Measurements from ENCODE around the gene DLG2. TPM values are rescaled to one million over a fixed set of nuclear protein-coding genes. Genes with fewer than 3 reads are reported as not detected.

Gene DLG2
- total RNA-seq, 1 experiment from 2014 or later, result 2.7 TPM

DNA sequence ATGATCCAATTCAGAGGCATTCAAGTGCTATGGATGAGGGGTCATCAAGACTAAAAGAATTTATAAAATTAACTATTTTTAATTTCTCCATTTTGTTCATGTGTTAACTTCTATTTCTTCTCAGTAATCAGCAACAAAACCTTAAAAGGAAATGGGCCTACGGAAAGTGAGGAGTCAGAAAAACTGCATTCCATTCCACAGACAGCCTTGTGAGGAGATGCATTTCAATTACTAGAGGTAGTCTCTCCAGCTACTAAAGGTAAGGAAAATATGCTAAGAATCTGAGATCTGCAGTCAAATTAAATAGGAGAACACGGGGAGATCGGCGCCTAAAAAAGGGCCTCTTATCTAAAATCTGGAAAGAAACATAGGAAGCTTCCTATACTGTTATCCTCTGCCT lies 661.7 kb downstream of the DLG2 start:
- no peak overlapping the region for H3K4me3 ChIP-seq (ENCODE audit: low read length)
- H3K79me2 ChIP-seq (ENCODE audit: low read length), result no peaks in the 10 kb centered on the region
- no peaks in the 10 kb centered on the region for H3K36me3 ChIP-seq (ENCODE audit: insufficient read depth, low read length)
- no peak overlapping the region for H3K9ac ChIP-seq (ENCODE audit: low read length)
- no peak overlapping the region for H3K4me2 ChIP-seq (ENCODE audit: low read depth, low read length, poor library complexity, severe bottlenecking)
- no peaks in the 10 kb centered on the region for H3K27me3 ChIP-seq (ENCODE audit: low read length)
- no peak for DNase-seq
- no peaks in the 10 kb centered on the region for H3K9me2 ChIP-seq (replicated peaks; ENCODE audit: insufficient read depth, low read length)
- no peak overlapping the region for H2AFZ ChIP-seq (ENCODE audit: low read length)
- no peak overlapping the region for H3K27ac ChIP-seq (ENCODE audit: low read length)
- no peaks in the 10 kb centered on the region for H3K9me3 ChIP-seq (ENCODE audit: low read length)
- no peaks in the 10 kb centered on the region for H4K20me1 ChIP-seq (ENCODE audit: insufficient read depth, low read depth, low read length)
- H3K4me1 ChIP-seq (ENCODE audit: low read length), result no peaks in the 10 kb centered on the region

- no peaks in the 10 kb centered on the region for H4K20me1 ChIP-seq (ENCODE audit: insufficient read depth, low read depth, low read length)
- no peaks in the 10 kb centered on the region for H3K4me1 ChIP-seq (ENCODE audit: low read length)
- no peaks in the 10 kb centered on the region for H3K36me3 ChIP-seq (ENCODE audit: insufficient read depth, low read length)
- no peak for DNase-seq
- no peak overlapping the region for H2AFZ ChIP-seq (ENCODE audit: low read length)
- no peaks in the 10 kb centered on the region for H3K9me2 ChIP-seq (replicated peaks; ENCODE audit: insufficient read depth, low read length)
- no peak overlapping the region for H3K27ac ChIP-seq (ENCODE audit: low read length)
- H3K4me3 ChIP-seq (ENCODE audit: low read length), result no peak overlapping the region
- H3K9me3 ChIP-seq (ENCODE audit: low read length), result no peaks in the 10 kb centered on the region
- H3K9ac ChIP-seq (ENCODE audit: low read length), result no peak overlapping the region
- H3K27me3 ChIP-seq (ENCODE audit: low read length), result no peaks in the 10 kb centered on the region
- H3K4me2 ChIP-seq (ENCODE audit: low read depth, low read length, poor library complexity, severe bottlenecking), result no peak overlapping the region
- no peaks in the 10 kb centered on the region for H3K79me2 ChIP-seq (ENCODE audit: low read length)
Observed at GRCh38 chr11:84963240-84963639, 663.9 kb downstream of the DLG2 start.

DNA sequence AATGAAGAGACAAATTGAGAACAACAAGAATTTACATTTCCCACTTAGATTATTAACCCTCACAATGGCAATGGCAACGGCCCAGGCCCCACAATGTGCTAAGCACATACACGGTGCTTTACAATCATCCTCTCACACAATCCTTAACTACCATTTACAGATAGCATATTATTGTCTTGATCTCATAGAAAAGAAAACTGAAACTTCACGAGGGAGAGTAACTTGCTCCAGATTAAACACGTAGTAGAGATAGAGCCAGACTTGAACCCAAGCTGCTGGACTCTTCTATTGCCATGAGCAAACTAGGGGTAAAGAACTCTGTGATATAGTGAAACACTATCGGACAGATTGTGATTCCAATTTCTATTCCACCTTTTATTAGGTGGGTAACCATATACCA lies 665.1 kb downstream of the DLG2 start:
- no peaks in the 10 kb centered on the region for H3K4me1 ChIP-seq (ENCODE audit: low read length)
- no peaks in the 10 kb centered on the region for H4K20me1 ChIP-seq (ENCODE audit: insufficient read depth, low read depth, low read length)
- H3K9ac ChIP-seq (ENCODE audit: low read length), result no peak overlapping the region
- H2AFZ ChIP-seq (ENCODE audit: low read length), result no peak overlapping the region
- H3K4me2 ChIP-seq (ENCODE audit: low read depth, low read length, poor library complexity, severe bottlenecking), result no peak overlapping the region
- no peak overlapping the region for H3K4me3 ChIP-seq (ENCODE audit: low read length)
- H3K9me3 ChIP-seq (ENCODE audit: low read length), result no peaks in the 10 kb centered on the region
- H3K9me2 ChIP-seq (replicated peaks; ENCODE audit: insufficient read depth, low read length), result no peaks in the 10 kb centered on the region
- no peaks in the 10 kb centered on the region for H3K36me3 ChIP-seq (ENCODE audit: insufficient read depth, low read length)
- H3K79me2 ChIP-seq (ENCODE audit: low read length), result no peaks in the 10 kb centered on the region
- DNase-seq, result no peak
- H3K27me3 ChIP-seq (ENCODE audit: low read length), result no peaks in the 10 kb centered on the region
- H3K27ac ChIP-seq (ENCODE audit: low read length), result no peak overlapping the region

- H3K79me2 ChIP-seq (ENCODE audit: low read length), result no peaks in the 10 kb centered on the region
- H3K4me2 ChIP-seq (ENCODE audit: low read depth, low read length, poor library complexity, severe bottlenecking), result no peak overlapping the region
- no peak overlapping the region for H3K4me3 ChIP-seq (ENCODE audit: low read length)
- no peak overlapping the region for H2AFZ ChIP-seq (ENCODE audit: low read length)
- no peak overlapping the region for H3K27ac ChIP-seq (ENCODE audit: low read length)
- no peaks in the 10 kb centered on the region for H3K27me3 ChIP-seq (ENCODE audit: low read length)
- no peaks in the 10 kb centered on the region for H4K20me1 ChIP-seq (ENCODE audit: insufficient read depth, low read depth, low read length)
- no peak overlapping the region for H3K9ac ChIP-seq (ENCODE audit: low read length)
- H3K9me3 ChIP-seq (ENCODE audit: low read length), result no peaks in the 10 kb centered on the region
- H3K9me2 ChIP-seq (replicated peaks; ENCODE audit: insufficient read depth, low read length), result 0 out of 2 replicates have a peak, but pooled peaks cover 4% of the 10 kb centered on the region
- no peak for DNase-seq
- H3K36me3 ChIP-seq (ENCODE audit: insufficient read depth, low read length), result no peaks in the 10 kb centered on the region
- no peaks in the 10 kb centered on the region for H3K4me1 ChIP-seq (ENCODE audit: low read length)
Observed at GRCh38 chr11:84958295-84958694, 668.8 kb downstream of the DLG2 start.

GRCh38 chr11:84950569-84951270 lies 676.4 kb downstream of the DLG2 start:
- Histone ChIP-seq H3K4me2 (ENCODE audit: low read depth, low read length, poor library complexity, severe bottlenecking) (no peak overlapping the region), H3K36me3 (ENCODE audit: insufficient read depth, low read length) (no peaks in the 10 kb centered on the region), H3K4me3 (ENCODE audit: low read length) (no peak overlapping the region), H2AFZ (ENCODE audit: low read length) (no peak overlapping the region), H3K79me2 (ENCODE audit: low read length) (no peaks in the 10 kb centered on the region), H3K9me3 (ENCODE audit: low read length) (peaks cover 5% of the 10 kb centered on the region; the same call in 1 of the 2 replicates), H4K20me1 (ENCODE audit: insufficient read depth, low read depth, low read length) (no peaks in the 10 kb centered on the region), H3K27ac (ENCODE audit: low read length) (no peak overlapping the region), H3K9me2 (replicated peaks; ENCODE audit: insufficient read depth, low read length) (no peaks in the 10 kb centered on the region), H3K27me3 (ENCODE audit: low read length) (no peaks in the 10 kb centered on the region), H3K9ac (ENCODE audit: low read length) (no peak overlapping the region), H3K4me1 (ENCODE audit: low read length) (no peaks in the 10 kb centered on the region)
- no peak for DNase-seq

- DNase-seq, result no peak
- H3K4me1 ChIP-seq (ENCODE audit: low read length), result no peaks in the 10 kb centered on the region
- H3K27me3 ChIP-seq (ENCODE audit: low read length), result no peaks in the 10 kb centered on the region
Observed at GRCh38 chr11:84947970-84948580, 679.1 kb downstream of the DLG2 start.

GRCh38 chr11:84947070-84947469 lies 680.1 kb downstream of the DLG2 start:
- no peaks in the 10 kb centered on the region for H4K20me1 ChIP-seq (ENCODE audit: insufficient read depth, low read depth, low read length)
- no peaks in the 10 kb centered on the region for H3K4me1 ChIP-seq (ENCODE audit: low read length)
- no peak overlapping the region for H3K27ac ChIP-seq (ENCODE audit: low read length)
- no peaks in the 10 kb centered on the region for H3K9me2 ChIP-seq (replicated peaks; ENCODE audit: insufficient read depth, low read length)
- no peak for DNase-seq
- H3K79me2 ChIP-seq (ENCODE audit: low read length), result no peaks in the 10 kb centered on the region
- no peak overlapping the region for H3K4me3 ChIP-seq (ENCODE audit: low read length)
- H2AFZ ChIP-seq (ENCODE audit: low read length), result no peak overlapping the region
- no peak overlapping the region for H3K9ac ChIP-seq (ENCODE audit: low read length)
- no peaks in the 10 kb centered on the region for H3K36me3 ChIP-seq (ENCODE audit: insufficient read depth, low read length)
- H3K27me3 ChIP-seq (ENCODE audit: low read length), result no peaks in the 10 kb centered on the region
- H3K9me3 ChIP-seq (ENCODE audit: low read length), result peaks cover 22% of the 10 kb centered on the region
- no peak overlapping the region for H3K4me2 ChIP-seq (ENCODE audit: low read depth, low read length, poor library complexity, severe bottlenecking)

More at GRCh38 chr11:84947970-84948580, 679.1 kb downstream of the DLG2 start:
- no peaks in the 10 kb centered on the region for H3K9me2 ChIP-seq (replicated peaks; ENCODE audit: insufficient read depth, low read length)
- H3K4me3 ChIP-seq (ENCODE audit: low read length), result no peak overlapping the region
- peaks cover 22% of the 10 kb centered on the region for H3K9me3 ChIP-seq (ENCODE audit: low read length)
- H3K36me3 ChIP-seq (ENCODE audit: insufficient read depth, low read length), result no peaks in the 10 kb centered on the region
- H2AFZ ChIP-seq (ENCODE audit: low read length), result no peak overlapping the region
- no peaks in the 10 kb centered on the region for H4K20me1 ChIP-seq (ENCODE audit: insufficient read depth, low read depth, low read length)
- H3K9ac ChIP-seq (ENCODE audit: low read length), result no peak overlapping the region
- no peak overlapping the region for H3K27ac ChIP-seq (ENCODE audit: low read length)
- H3K4me2 ChIP-seq (ENCODE audit: low read depth, low read length, poor library complexity, severe bottlenecking), result no peak overlapping the region
- no peaks in the 10 kb centered on the region for H3K79me2 ChIP-seq (ENCODE audit: low read length)

GRCh38 chr11:84930863-84931262 lies 696.3 kb downstream of the DLG2 start:
- no peaks in the 10 kb centered on the region for H3K27me3 ChIP-seq (ENCODE audit: low read length)
- no peaks in the 10 kb centered on the region for H3K9me2 ChIP-seq (replicated peaks; ENCODE audit: insufficient read depth, low read length)
- no peaks in the 10 kb centered on the region for H3K79me2 ChIP-seq (ENCODE audit: low read length)
- no peaks in the 10 kb centered on the region for H4K20me1 ChIP-seq (ENCODE audit: insufficient read depth, low read depth, low read length)
- H3K36me3 ChIP-seq (ENCODE audit: insufficient read depth, low read length), result no peaks in the 10 kb centered on the region
- no peak overlapping the region for H3K4me2 ChIP-seq (ENCODE audit: low read depth, low read length, poor library complexity, severe bottlenecking)
- no peak overlapping the region for H3K27ac ChIP-seq (ENCODE audit: low read length)
- no peak overlapping the region for H3K9ac ChIP-seq (ENCODE audit: low read length)
- H3K4me3 ChIP-seq (ENCODE audit: low read length), result no peak overlapping the region
- no peaks in the 10 kb centered on the region for H3K4me1 ChIP-seq (ENCODE audit: low read length)
- H3K9me3 ChIP-seq (ENCODE audit: low read length), result peaks cover 7% of the 10 kb centered on the region; the same call in 1 of the 2 replicates
- H2AFZ ChIP-seq (ENCODE audit: low read length), result no peak overlapping the region
- DNase-seq, result no peak

All from Karpas-422 (cell line).